ENCODE results near the gene CEP85L. TPM values are rescaled to one million over a fixed set of nuclear protein-coding genes. Genes with fewer than 3 reads are reported as not detected.
A peak's percentile ranks its signal among the peaks of the same experiment; 100 is the strongest.

The CEP85L gene
- total RNA-seq, 4 donors from 2014 or later = 12.6 to 16.2 (median 13.4) TPM

GRCh38 chr6:118621799-118622470, 29.5 kb downstream of the CEP85L start:
- Histone ChIP-seq H3K4me1 (peaks cover 10 to 36% (median 14%) of the 10 kb centered on the region in 4 donors), H3K36me3 (no peaks in the 10 kb centered on the region), H3K4me3 (no peak overlapping the region), H3K27me3 (no peaks in the 10 kb centered on the region), H3K27ac (replicated peaks in 1 of 4) (no peak overlapping the region), H3K9me3 (no peaks in the 10 kb centered on the region)
- DNase-seq (ENCODE audit: extremely low spot score) = no peak
- no peak for TF ChIP-seq EP300 (IDR thresholded peaks at IDR 0.05)
- no peak for TF ChIP-seq POLR2A (IDR thresholded peaks at IDR 0.05; ENCODE audit: low read depth)
- no peak for TF ChIP-seq CTCF (IDR thresholded peaks at IDR 0.05)
- TF ChIP-seq POLR2AphosphoS5 (IDR thresholded peaks at IDR 0.05) = no peak
- 88% methylated on average over 7 of the region's 7 CpGs for WGBS
- intact Hi-C loops (cut with DNase I) = no loop called here

GRCh38 chr6:118620202-118620601, 31.2 kb downstream of the CEP85L start:
- WGBS = 94% methylated on average over 4 of the region's 4 CpGs
- TF ChIP-seq POLR2A (IDR thresholded peaks at IDR 0.05; ENCODE audit: low read depth) (no peak), EP300 (IDR thresholded peaks at IDR 0.05) (no peak), POLR2AphosphoS5 (IDR thresholded peaks at IDR 0.05) (no peak), CTCF (IDR thresholded peaks at IDR 0.05) (no peak)
- DNase-seq (ENCODE audit: extremely low spot score) = no peak
- Histone ChIP-seq H3K27ac (replicated peaks in 1 of 4) (no peak overlapping the region), H3K36me3 (no peaks in the 10 kb centered on the region), H3K4me1 (peaks cover 10 to 36% (median 16%) of the 10 kb centered on the region in 4 donors), H3K27me3 (no peaks in the 10 kb centered on the region), H3K9me3 (no peaks in the 10 kb centered on the region), H3K4me3 (no peak overlapping the region)
- intact Hi-C loops (cut with DNase I) = no loop called here

- H3K27me3 ChIP-seq = no peaks in the 10 kb centered on the region
- no peaks in the 10 kb centered on the region for H3K36me3 ChIP-seq
- intact Hi-C loops (cut with DNase I) = loop anchor here (10.0 kb wide), 1 partner anchor 334 kb away; no protein-coding TSS in a partner anchor
- H3K27ac ChIP-seq (replicated peaks in 1 of 4) = no peak overlapping the region
- peak in 2 of 3 experiments; percentile 81 to 85 for TF ChIP-seq CTCF (IDR thresholded peaks at IDR 0.05)
- no peak for TF ChIP-seq EP300 (IDR thresholded peaks at IDR 0.05)
- no peak for TF ChIP-seq POLR2A (IDR thresholded peaks at IDR 0.05; ENCODE audit: low read depth)
- peaks cover 10 to 36% (median 18%) of the 10 kb centered on the region in 4 donors for H3K4me1 ChIP-seq
- H3K4me3 ChIP-seq = no peak overlapping the region
- no peaks in the 10 kb centered on the region for H3K9me3 ChIP-seq
- 65% methylated on average over 10 of the region's 15 CpGs for WGBS
- DNase-seq (ENCODE audit: extremely low spot score) = no peak
Observed at GRCh38 chr6:118618676-118619377, 32.6 kb downstream of the CEP85L start.

GRCh38 chr6:118617417-118617816, 34.0 kb downstream of the CEP85L start:
- Histone ChIP-seq H3K4me3 (no peak overlapping the region), H3K36me3 (no peaks in the 10 kb centered on the region), H3K27ac (replicated peaks in 1 of 4) (no peak overlapping the region), H3K9me3 (no peaks in the 10 kb centered on the region), H3K4me1 (peaks cover 10 to 32% (median 18%) of the 10 kb centered on the region in 4 donors), H3K27me3 (no peaks in the 10 kb centered on the region)
- DNase-seq (ENCODE audit: extremely low spot score) = no peak
- no peak for TF ChIP-seq EP300 (IDR thresholded peaks at IDR 0.05)
- no peak for TF ChIP-seq CTCF (IDR thresholded peaks at IDR 0.05)
- TF ChIP-seq POLR2A (IDR thresholded peaks at IDR 0.05; ENCODE audit: low read depth) = no peak
- TF ChIP-seq POLR2AphosphoS5 (IDR thresholded peaks at IDR 0.05) = no peak
- WGBS = 92% methylated on average over 11 of the region's 11 CpGs
- intact Hi-C loops (cut with DNase I) = loop anchor here (10.0 kb wide), 1 partner anchor 333 kb away; no protein-coding TSS in a partner anchor
